OCI-LY1 (cell line): ENCODE results near the gene GKN1.

Experiments used
- H2AFZ ChIP-seq: fragments of 200-600 bp; sonication (generic), shearing (Covaris generic); 2 replicates; pipeline ENCODE4 v1.6.0; 2014; ENCODE audit warnings: antibody characterized with exemption, mild to moderate bottlenecking, low read length
- H3F3A ChIP-seq: fragments of 200-600 bp; sonication (generic), shearing (Covaris generic); 2 replicates; pipeline ENCODE4 v1.6.0; 2014; ENCODE audit warnings: mild to moderate bottlenecking, antibody characterized with exemption, low read length, moderate library complexity; ENCODE audit not compliant: insufficient read depth
- H3K27ac ChIP-seq: fragments of 200-600 bp; sonication (generic); 2 replicates; pipeline ENCODE4 v1.5.1; 2014; ENCODE audit warnings: low read length, mixed run types, mild to moderate bottlenecking, low read depth; ENCODE audit not compliant: poor library complexity, severe bottlenecking
- H3K27me3 ChIP-seq: fragments of 200-600 bp; sonication (generic); 2 replicates; pipeline ENCODE4 v1.6.0; 2014; ENCODE audit warnings: antibody characterized with exemption, mild to moderate bottlenecking, low read length, moderate library complexity; ENCODE audit not compliant: insufficient read depth
- H3K36me3 ChIP-seq: fragments of 200-600 bp; sonication (generic); 2 replicates; pipeline ENCODE4 v1.6.1; 2014; ENCODE audit warnings: mild to moderate bottlenecking, antibody characterized with exemption, low read length, moderate library complexity, mixed read lengths; ENCODE audit not compliant: insufficient read depth
- H3K4me1 ChIP-seq: fragments of 200-600 bp; sonication (generic); 2 replicates; pipeline ENCODE4 v1.5.1; 2014; ENCODE audit warnings: mild to moderate bottlenecking, low read length, moderate library complexity; ENCODE audit not compliant: insufficient read depth, severe bottlenecking
- H3K4me2 ChIP-seq: fragments of 200-600 bp; sonication (generic), shearing (Covaris generic); 2 replicates; pipeline ENCODE4 v1.6.1; 2014; ENCODE audit warnings: low read length
- H3K4me3 ChIP-seq: fragments of 200-600 bp; sonication (generic); 2 replicates; pipeline ENCODE4 v1.5.1; 2014; ENCODE audit warnings: low read length, low read depth, mild to moderate bottlenecking, mixed read lengths; ENCODE audit not compliant: poor library complexity, severe bottlenecking
- H3K79me2 ChIP-seq: fragments of 200-600 bp; shearing (Covaris generic); 2 replicates; pipeline ENCODE4 v1.6.1; 2016; ENCODE audit warnings: mixed run types, low read length, mixed read lengths; ENCODE audit not compliant: insufficient read depth
- H3K9ac ChIP-seq: fragments of 200-600 bp; sonication (generic), shearing (Covaris generic); 2 replicates; pipeline ENCODE4 v1.6.1; 2014; ENCODE audit warnings: mild to moderate bottlenecking, low read length, mixed read lengths
- H3K9me2 ChIP-seq: fragments of 200-600 bp; sonication (generic), shearing (Covaris generic); 2 replicates; pipeline ENCODE4 v1.6.1; 2014; ENCODE audit warnings: low read depth, mild to moderate bottlenecking, low read length, mixed read lengths
- H3K9me3 ChIP-seq: fragments of 200-600 bp; shearing (Covaris generic); 2 replicates; pipeline ENCODE4 v1.6.1; 2014; ENCODE audit warnings: low read length, mixed read lengths
- H4K20me1 ChIP-seq: fragments of 200-600 bp; sonication (generic), shearing (Covaris generic); 2 replicates; pipeline ENCODE4 v1.6.0; 2016; ENCODE audit warnings: mild to moderate bottlenecking, low read length; ENCODE audit not compliant: insufficient read depth
- CTCF ChIP-seq: fragments of 200-600 bp; sonication (generic), shearing (Covaris generic); IDR thresholded peaks from 2 replicates; pipeline ENCODE4 v1.5.1; 2017; ENCODE audit warnings: mild to moderate bottlenecking, antibody characterized with exemption, low read length, moderate library complexity, mixed read lengths
- EZH2 ChIP-seq: fragments of 200-600 bp; sonication (generic), shearing (Covaris generic); IDR thresholded peaks from 2 replicates; pipeline ENCODE4 v1.8.0; 2017; ENCODE audit warnings: borderline replicate concordance, mixed run types, mild to moderate bottlenecking, antibody characterized with exemption, low read length, moderate library complexity, mixed read lengths

GKN1 gene

GRCh38 chr2:69001879-69002278, 27.4 kb downstream of the GKN1 start:
- Histone ChIP-seq H3F3A (no peaks in the 10 kb centered on the region), H3K36me3 (no peaks in the 10 kb centered on the region), H2AFZ (no peak overlapping the region), H3K9me2 (no peaks in the 10 kb centered on the region), H3K27me3 (no peaks in the 10 kb centered on the region), H3K9me3 (no peaks in the 10 kb centered on the region), H3K4me2 (no peak overlapping the region), H4K20me1 (no peaks in the 10 kb centered on the region), H3K9ac (no peak overlapping the region), H3K79me2 (no peaks in the 10 kb centered on the region), H3K27ac (no peak overlapping the region), H3K4me1 (no peaks in the 10 kb centered on the region), H3K4me3 (no peak overlapping the region)
- TF ChIP-seq CTCF (no peak), EZH2 (no peak)

- Histone ChIP-seq H2AFZ (no peak overlapping the region), H3K4me3 (no peak overlapping the region), H3K4me1 (no peaks in the 10 kb centered on the region), H3K9me2 (no peaks in the 10 kb centered on the region), H3K4me2 (no peak overlapping the region), H3K9me3 (no peaks in the 10 kb centered on the region), H3K27me3 (no peaks in the 10 kb centered on the region), H3K27ac (no peak overlapping the region), H3K79me2 (no peaks in the 10 kb centered on the region), H3K36me3 (no peaks in the 10 kb centered on the region), H3K9ac (no peak overlapping the region), H3F3A (no peaks in the 10 kb centered on the region), H4K20me1 (no peaks in the 10 kb centered on the region)
- TF ChIP-seq CTCF (no peak), EZH2 (no peak)
Observed at GRCh38 chr2:69003731-69004130, 29.3 kb downstream of the GKN1 start.

- H3K27ac ChIP-seq: no peak overlapping the region
- H3K9me3 ChIP-seq: no peaks in the 10 kb centered on the region
- H3K4me3 ChIP-seq: no peak overlapping the region
- no peak overlapping the region for H3K9ac ChIP-seq
- H2AFZ ChIP-seq: no peak overlapping the region
- H3K4me2 ChIP-seq: no peak overlapping the region
- TF ChIP-seq CTCF (no peak), EZH2 (no peak)
- H3K79me2 ChIP-seq: no peaks in the 10 kb centered on the region
- H3K27me3 ChIP-seq: no peaks in the 10 kb centered on the region
- no peaks in the 10 kb centered on the region for H3K4me1 ChIP-seq
- no peaks in the 10 kb centered on the region for H3K9me2 ChIP-seq
- no peaks in the 10 kb centered on the region for H3K36me3 ChIP-seq
- no peaks in the 10 kb centered on the region for H3F3A ChIP-seq
- no peaks in the 10 kb centered on the region for H4K20me1 ChIP-seq
Observed at GRCh38 chr2:69007169-69007568, 32.7 kb downstream of the GKN1 start.
